Ovary (tissue), 9 donors: Measurements from ENCODE around the gene CENPB. TPM values are rescaled to one million over a fixed set of nuclear protein-coding genes. Genes with fewer than 3 reads are reported as not detected.

Source experiments
- DNase-seq, 5 donors: peaks; one replicate each; pipeline ENCODE4 v3.0.0-alpha.2; 2019 to 2020
- H3K27ac ChIP-seq, 2 donors: fragments of 200-600 bp; one replicate each; pipeline versions ENCODE4 v1.5.1 to v1.8.0; 2019 to 2022
- H3K27me3 ChIP-seq: fragments of 200-600 bp; one replicate; pipeline ENCODE4 v1.8.0; 2022
- H3K36me3 ChIP-seq: fragments of 200-600 bp; sonication (generic); one replicate; pipeline ENCODE4 v1.5.1; 2019
- H3K4me1 ChIP-seq: one replicate; pipeline ENCODE4 v1.8.1; 2013; ENCODE audit warnings: mild to moderate bottlenecking, moderate library complexity; ENCODE audit not compliant: insufficient read depth
- H3K4me3 ChIP-seq: fragments of 200-600 bp; sonication (generic); one replicate; pipeline ENCODE4 v1.5.1; 2017
- H3K9me3 ChIP-seq, 2 donors: fragments of 200-600 bp in 1 of 2; sonication (generic) in 1 of 2; one replicate each; pipeline versions ENCODE4 v1.5.1 to v1.8.1; 2013 to 2019; ENCODE audit warnings: mild to moderate bottlenecking in 1 of 2, moderate library complexity in 1 of 2
- CTCF ChIP-seq, 3 donors: fragments of 450-650 bp in 2 of 3; fragments of 200-600 bp in 1 of 3; IDR thresholded peaks; one replicate each; pipeline versions ENCODE4 v1.5.1 to v1.8.0; 2016 to 2022; ENCODE audit warnings: antibody characterized with exemption in 3 of 3, mild to moderate bottlenecking in 1 of 3
- EP300 ChIP-seq: sonication (generic); formaldehyde crosslinking; IDR thresholded peaks from one replicate; pipeline ENCODE4 v1.6.1; 2017; ENCODE audit warnings: antibody characterized with exemption
- POLR2A ChIP-seq: fragments of 450-650 bp; IDR thresholded peaks from one replicate; pipeline ENCODE4 v1.6.1; 2017; ENCODE audit warnings: antibody characterized with exemption, mild to moderate bottlenecking, moderate library complexity
- WGBS, 3 donors: extraction: QIAGEN DNeasy Blood & Tissue Kit in 1 of 3; methylation state at CpG; one replicate each; pipeline versions ENCODE4 v1.1.5 to v1.1.7; 2013 to 2017; 5-methylcytosine and 5-hydroxymethylcytosine counted together
- intact Hi-C, 4 donors: fragments of 100-400 bp; cut with DNase I; formaldehyde crosslinking; loops; one replicate each; pipeline versions ENCODE4 v1.11.0 to v1.15.1; 2022 to 2023
- polyA plus RNA-seq, 2 donors: library from polyadenylated mRNA; stranded (reverse); fragments of 200-250 nt in 1 of 2; fragments of 350-450 nt in 1 of 2; fragmentation: Illumina TruSeq in 1 of 2; extraction: RNeasy Lipid Tissue Mini Kit (QIAGEN cat#74804) in 1 of 2; gene quantifications; one replicate each; pipeline ENCODE4 v1.2.3, GENCODE V29; 2013 to 2014
- total RNA-seq, 7 donors: library from RNA; depleted of rRNA in 2 of 7; stranded (reverse); fragments of >200 nt in 2 of 7; fragmentation: NEBNext Ultra II Directional in 3 of 7; extraction: Animal tissue kit (Norgen Biotek cat#: 25700) in 3 of 7; gene quantifications; one replicate each; pipeline versions ENCODE4 v1.1.0 to v1.2.4, GENCODE V29; 2016 to 2023
- donor health status: DM: no; HTN: no; CAD: no; lungs with moderate emphysema.
- donor health status: DM: no; HTN: no; CAD: no.
- donor health status: Bipolar disorder and iron deficiency.
- donor health status: DM: yes; HTN: yes; CAD: no.
- donor health status: DM: no; HTN: no; CAD: no.
- donor health status: DM: yes; HTN: yes; CAD: no.

Gene CENPB
- total and polyA plus RNA-seq, 9 donors: 15.4 to 119 (median 95.1) TPM

GRCh38 chr20:3798908-3799248 lies 12.3 kb upstream of the CENPB start:
- 91 to 95% (median 94%) methylated on average over 3 of the region's 3 CpGs for WGBS, 3 donors
- H3K4me1 ChIP-seq: peaks cover 2% of the 10 kb centered on the region
- intact Hi-C loops: no loop called here
- DNase-seq: no peak
- TF ChIP-seq POLR2A (no peak), EP300 (no peak), CTCF (IDR thresholded peaks at IDR 0.05) (no peak)
- no peak overlapping the region for H3K4me3 ChIP-seq
- H3K27me3 ChIP-seq: no peaks in the 10 kb centered on the region
- no peak overlapping the region for H3K27ac ChIP-seq
- no peaks in the 10 kb centered on the region for H3K36me3 ChIP-seq
- no peaks in the 10 kb centered on the region for H3K9me3 ChIP-seq

- WGBS, 3 donors: 78 to 83% (median 79%) methylated on average over 5 of the region's 5 CpGs
- intact Hi-C loops: no loop called here
- peaks cover 2% of the 10 kb centered on the region for H3K4me1 ChIP-seq
- H3K27ac ChIP-seq: no peak overlapping the region
- no peaks in the 10 kb centered on the region for H3K27me3 ChIP-seq
- TF ChIP-seq CTCF (IDR thresholded peaks at IDR 0.05) (no peak), POLR2A (no peak), EP300 (no peak)
- H3K4me3 ChIP-seq: no peak overlapping the region
- no peaks in the 10 kb centered on the region for H3K9me3 ChIP-seq
- no peaks in the 10 kb centered on the region for H3K36me3 ChIP-seq
- peak in 1 of 5 donors; percentile 43 for DNase-seq
Measured at GRCh38 chr20:3798373-3798768, 11.8 kb upstream of the CENPB start.

- Histone ChIP-seq H3K9me3 (no peaks in the 10 kb centered on the region), H3K4me1 (peaks cover 2% of the 10 kb centered on the region), H3K27me3 (no peaks in the 10 kb centered on the region), H3K4me3 (no peak overlapping the region), H3K27ac (peak overlapping the region in 1 of 2 donors; percentile 92), H3K36me3 (no peaks in the 10 kb centered on the region)
- intact Hi-C loops: no loop called here
- peak in 1 of 5 donors; percentile 39 for DNase-seq
- TF ChIP-seq EP300: no peak
- no peak for TF ChIP-seq POLR2A
- no peak for TF ChIP-seq CTCF (IDR thresholded peaks at IDR 0.05)
- 68 to 70% (median 69%) methylated on average over 19 of the region's 19 CpGs for WGBS, 3 donors
Measured at GRCh38 chr20:3797592-3798372, 11.2 kb upstream of the CENPB start.

- DNase-seq: peak in 2 of 5 donors; percentile 51 to 52
Measured at GRCh38 chr20:3797226-3797545, 10.6 kb upstream of the CENPB start.

More at GRCh38 chr20:3797226-3797545, 10.6 kb upstream of the CENPB start:
- H3K9me3 ChIP-seq: no peaks in the 10 kb centered on the region
- H3K4me3 ChIP-seq: no peak overlapping the region
- peaks cover 2% of the 10 kb centered on the region for H3K4me1 ChIP-seq
- H3K27me3 ChIP-seq: no peaks in the 10 kb centered on the region
- 71 to 74% (median 73%) methylated on average over 5 of the region's 5 CpGs for WGBS, 3 donors
- H3K27ac ChIP-seq: peak overlapping the region; percentile 26 to 92
- no peaks in the 10 kb centered on the region for H3K36me3 ChIP-seq
- intact Hi-C loops: no loop called here
- no peak for TF ChIP-seq POLR2A
- no peak for TF ChIP-seq CTCF (IDR thresholded peaks at IDR 0.05)
- TF ChIP-seq EP300: no peak
